H9 (cell line): ENCODE results near the gene GRIA4. TPM values are rescaled to one million over a fixed set of nuclear protein-coding genes. Genes with fewer than 3 reads are reported as not detected.

Experiments
- DNase-seq: peaks from one replicate; pipeline ENCODE4 v3.0.0-alpha.2; 2017
- H2AFZ ChIP-seq: one replicate; pipeline ENCODE4 v1.6.1; 2013; ENCODE audit warnings: mild to moderate bottlenecking, low read length, control low read depth, moderate library complexity
- H2AK5ac ChIP-seq: 2 replicates; pipeline ENCODE4 v1.6.1; 2013; ENCODE audit warnings: low read length, control low read depth, mixed read lengths; ENCODE audit not compliant: insufficient read length
- H2BK120ac ChIP-seq: one replicate; pipeline ENCODE4 v1.6.1; 2013; ENCODE audit warnings: low read depth, mild to moderate bottlenecking, low read length, control low read depth, inconsistent platforms; ENCODE audit not compliant: poor library complexity, severe bottlenecking
- H2BK12ac ChIP-seq: 2 replicates; pipeline ENCODE4 v1.6.1; 2013; ENCODE audit warnings: low read length, control low read depth, mixed read lengths, low read depth; ENCODE audit not compliant: insufficient read length
- H2BK15ac ChIP-seq: 2 replicates; pipeline ENCODE4 v1.6.1; 2013; ENCODE audit warnings: low read depth, low read length, control low read depth
- H2BK20ac ChIP-seq: one replicate; pipeline ENCODE4 v1.6.1; 2013; ENCODE audit warnings: low read depth, mild to moderate bottlenecking, low read length, control low read depth, inconsistent platforms; ENCODE audit not compliant: poor library complexity, severe bottlenecking
- H2BK5ac ChIP-seq: 2 replicates; pipeline ENCODE4 v1.6.1; 2013; ENCODE audit warnings: low read length, control low read depth, mixed read lengths; ENCODE audit not compliant: insufficient read length
- H3K14ac ChIP-seq: 2 replicates; pipeline ENCODE4 v1.6.1; 2013; ENCODE audit warnings: low read length, control low read depth; ENCODE audit not compliant: insufficient read depth
- H3K18ac ChIP-seq: 2 replicates; pipeline ENCODE4 v1.6.1; 2013; ENCODE audit warnings: low read depth, mild to moderate bottlenecking, mixed read lengths, low read length, control low read depth; ENCODE audit not compliant: insufficient read length
- H3K23ac ChIP-seq: 2 replicates; pipeline ENCODE4 v1.6.1; 2013; ENCODE audit warnings: low read length, control low read depth, mixed read lengths, low read depth; ENCODE audit not compliant: insufficient read length
- H3K23me2 ChIP-seq: 2 replicates; pipeline ENCODE4 v1.6.1; 2013; ENCODE audit warnings: low read depth, mild to moderate bottlenecking, mixed read lengths, low read length, control low read depth; ENCODE audit not compliant: insufficient read length, poor library complexity, severe bottlenecking
- H3K27ac ChIP-seq: 2 replicates; pipeline ENCODE4 v1.5.1; 2013; ENCODE audit warnings: low read length, control low read depth, mixed read lengths, low read depth; ENCODE audit not compliant: insufficient read length
- H3K27me3 ChIP-seq: 2 replicates; pipeline ENCODE4 v1.6.1; 2013; ENCODE audit warnings: low read length, control low read depth, inconsistent platforms; ENCODE audit not compliant: insufficient read depth
- H3K4ac ChIP-seq: 2 replicates; pipeline ENCODE4 v1.6.1; 2013; ENCODE audit warnings: low read depth, mild to moderate bottlenecking, control low read depth, inconsistent platforms, low read length, moderate library complexity
- H3K4me1 ChIP-seq: 2 replicates; pipeline ENCODE4 v1.6.1; 2013; ENCODE audit warnings: low read length, control low read depth, inconsistent platforms; ENCODE audit not compliant: insufficient read depth
- H3K4me2 ChIP-seq: 2 replicates; pipeline ENCODE4 v1.6.1; 2013; ENCODE audit warnings: low read length, control low read depth, mixed read lengths; ENCODE audit not compliant: insufficient read length, insufficient read depth
- H3K56ac ChIP-seq: 2 replicates; pipeline ENCODE4 v1.6.1; 2013; ENCODE audit warnings: low read depth, mild to moderate bottlenecking, mixed read lengths, low read length, control low read depth; ENCODE audit not compliant: insufficient read length
- H3K79me1 ChIP-seq: 2 replicates; pipeline ENCODE4 v1.6.1; 2013; ENCODE audit warnings: low read depth, mild to moderate bottlenecking, moderate library complexity, low read length, control low read depth, inconsistent platforms; ENCODE audit not compliant: insufficient read depth, poor library complexity, severe bottlenecking
- H3K79me2 ChIP-seq: 2 replicates; pipeline ENCODE4 v1.6.1; 2013; ENCODE audit warnings: low read length, control low read depth, inconsistent platforms; ENCODE audit not compliant: insufficient read depth
- H3K9ac ChIP-seq: 2 replicates; pipeline ENCODE4 v1.6.1; 2013; ENCODE audit warnings: low read length, control low read depth, mixed read lengths; ENCODE audit not compliant: insufficient read length; ENCODE audit errors: extremely low read depth
- H3K9me3 ChIP-seq: one replicate; pipeline ENCODE4 v1.6.1; 2013; ENCODE audit warnings: low read depth, low read length, inconsistent platforms; ENCODE audit not compliant: control insufficient read depth
- H3T11ph ChIP-seq: one replicate; pipeline ENCODE4 v1.6.1; 2013; ENCODE audit warnings: mild to moderate bottlenecking, low read length, control low read depth, inconsistent platforms
- H4K20me1 ChIP-seq: one replicate; pipeline ENCODE4 v1.6.1; 2013; ENCODE audit not compliant: control insufficient read depth, insufficient read length, insufficient read depth
- H4K5ac ChIP-seq: 2 replicates; pipeline ENCODE4 v1.6.1; 2013; ENCODE audit warnings: low read depth, mild to moderate bottlenecking, mixed read lengths, low read length, control low read depth; ENCODE audit not compliant: insufficient read length
- H4K8ac ChIP-seq: replicated peaks from 2 replicates; pipeline ENCODE4 v1.6.1; 2013; ENCODE audit warnings: low read length, control low read depth, mixed read lengths, low read depth; ENCODE audit not compliant: insufficient read length
- H4K91ac ChIP-seq: 2 replicates; pipeline ENCODE4 v1.6.1; 2013; ENCODE audit warnings: low read depth, mild to moderate bottlenecking, moderate library complexity, mixed read lengths, low read length, control low read depth; ENCODE audit not compliant: insufficient read length
- H3K27ac Mint-ChIP-seq, 3 experiments: 2 replicates in 2 of 3; 3 replicates in 1 of 3; pipeline ENCODE4 v1.8.0; 2020 to 2021; ENCODE audit warnings: mixed read lengths in 3 of 3, mild to moderate bottlenecking in 1 of 3, moderate library complexity in 1 of 3
- H3K27me3 Mint-ChIP-seq: 2 replicates; pipeline ENCODE4 v1.8.0; 2021; ENCODE audit warnings: low read depth, mild to moderate bottlenecking, moderate library complexity, mixed read lengths
- H3K36me3 Mint-ChIP-seq, 3 experiments: 2 replicates in 2 of 3; 3 replicates in 1 of 3; pipeline ENCODE4 v1.8.0; 2020 to 2021; ENCODE audit warnings: low read depth in 3 of 3, mixed read lengths in 3 of 3; ENCODE audit not compliant: insufficient read depth in 1 of 3
- H3K4me1 Mint-ChIP-seq, 2 experiments: 2 replicates each; pipeline ENCODE4 v1.8.0; 2020; ENCODE audit warnings: mixed read lengths in 2 of 2
- H3K4me3 Mint-ChIP-seq, 2 experiments: 2 replicates in 1 of 2; 3 replicates in 1 of 2; pipeline ENCODE4 v1.8.0; 2020 to 2021; ENCODE audit warnings: mild to moderate bottlenecking in 2 of 2, mixed read lengths in 2 of 2, moderate library complexity in 1 of 2
- H3K9me3 Mint-ChIP-seq, 2 experiments: 2 replicates in 1 of 2; 3 replicates in 1 of 2; pipeline ENCODE4 v1.8.0; 2020; ENCODE audit warnings: mild to moderate bottlenecking in 2 of 2, mixed read lengths in 2 of 2, moderate library complexity in 1 of 2
- CTCF ChIP-seq: fragments of 200-600 bp; sonication (generic); conservative IDR thresholded peaks from 3 replicates; pipeline ENCODE4 v1.8.0; 2021; ENCODE audit warnings: antibody characterized with exemption, mild to moderate bottlenecking
- WGBS: extraction: QIAGEN DNeasy Blood & Tissue Kit; methylation state at CpG from one replicate; pipeline ENCODE4 v1.1.7; 2013; ENCODE audit warnings: missing lambda C conversion rate, low lambda C conversion rate, mixed read lengths; ENCODE audit not compliant: insufficient read length; ENCODE audit errors: extremely low coverage; 5-methylcytosine and 5-hydroxymethylcytosine counted together
- total RNA-seq: library from RNA; stranded (reverse); gene quantifications from 2 replicates; pipeline ENCODE4 v1.2.1, GENCODE V29; 2021

Gene GRIA4
- total RNA-seq, 1 experiment from 2014 or later, result 0.83 TPM

GRCh38 chr11:105929084-105929955 is 319.4 kb downstream of the GRIA4 start:
- Histone ChIP-seq H3K56ac (no peak overlapping the region), H3K4me1 (no peaks in the 10 kb centered on the region), H3K79me1 (no peaks in the 10 kb centered on the region), H3K9me3 (no peaks in the 10 kb centered on the region), H2BK15ac (no peak overlapping the region), H3K23ac (no peak overlapping the region), H3T11ph (no peak overlapping the region), H2BK12ac (no peak overlapping the region), H3K4ac (no peak overlapping the region), H3K9ac (no peak overlapping the region), H3K18ac (no peak overlapping the region), H3K27me3 (no peaks in the 10 kb centered on the region), H2AFZ (no peak overlapping the region), H2BK20ac (no peak overlapping the region), H3K4me2 (no peak overlapping the region), H3K23me2 (no peaks in the 10 kb centered on the region), H4K91ac (no peak overlapping the region), H3K27ac (no peak overlapping the region), H3K14ac (no peak overlapping the region), H4K5ac (no peak overlapping the region), H3K79me2 (no peaks in the 10 kb centered on the region), H4K8ac (no peak overlapping the region), H2AK5ac (no peak overlapping the region), H2BK5ac (no peak overlapping the region), H2BK120ac (no peak overlapping the region), H4K20me1 (no peaks in the 10 kb centered on the region)
- H3K9me3 Mint-ChIP-seq, result no peaks in the 10 kb centered on the region
- peaks cover 3 to 5% of the 10 kb centered on the region in 2 experiments for H3K4me1 Mint-ChIP-seq
- WGBS, result no CpG with 5 or more reads among the region's 3 CpGs
- TF ChIP-seq CTCF, result no peak
- H3K36me3 Mint-ChIP-seq, result no peaks in the 10 kb centered on the region
- no peaks in the 10 kb centered on the region for H3K27me3 Mint-ChIP-seq
- no peak overlapping the region for H3K4me3 Mint-ChIP-seq
- no peak for DNase-seq
- no peak overlapping the region for H3K27ac Mint-ChIP-seq
